Measurements from ENCODE around the gene SEMA6B. TPM values are rescaled to one million over a fixed set of nuclear protein-coding genes. Genes with fewer than 3 reads are reported as not detected.

Gene SEMA6B
- total and polyA plus RNA-seq, 2 of the 4 experiments (the other 2 are of a cell fraction): 0.18 to 0.72 TPM

DNA sequence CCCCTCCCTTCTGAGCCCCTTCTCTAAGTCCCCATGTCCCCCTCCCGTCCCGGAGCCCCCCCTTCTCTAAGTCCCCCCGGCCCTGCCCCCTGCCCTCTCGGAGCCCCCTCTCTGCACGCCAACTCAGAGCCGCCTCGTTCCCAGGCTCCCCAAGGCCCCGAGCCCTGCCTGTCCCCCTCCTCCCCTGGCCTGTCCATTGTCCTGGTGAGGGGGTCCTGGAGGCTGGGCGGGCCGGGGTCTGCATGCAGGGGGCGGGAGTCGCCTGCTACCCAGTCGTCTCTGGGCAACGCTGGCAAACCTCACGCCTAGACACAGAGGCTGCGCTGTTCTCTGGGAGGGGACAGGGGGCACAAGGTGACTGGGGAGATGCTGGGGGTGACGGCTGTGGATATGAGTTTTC lies 39.2 kb upstream of the SEMA6B start:
- H2AFZ ChIP-seq (replicated peaks; ENCODE audit: low read length, poor library complexity): peak overlapping the region; percentile 87
- no TSS peak for BruUV-seq (replicated peaks)
- no peaks in the 10 kb centered on the region for H3K9me3 ChIP-seq (ENCODE audit: control insufficient read depth, insufficient read depth, low read length)
- H3K27ac ChIP-seq (ENCODE audit: insufficient read depth, low read length): no peak overlapping the region
- no peaks in the 10 kb centered on the region for H4K20me1 ChIP-seq (ENCODE audit: insufficient read depth, low read length)
- no peaks in the 10 kb centered on the region for H3K36me3 ChIP-seq (ENCODE audit: control insufficient read depth, insufficient read depth, low read length)
- H3K9ac ChIP-seq (ENCODE audit: low read depth, low read length): no peak overlapping the region
- H4K5ac ChIP-seq (ENCODE audit: low read depth, low read length): no peak overlapping the region
- dilution Hi-C loops (cut with HindIII; ENCODE audit: low sequenced_read_pairs, unreplicated experiment) (no loop called here), intact Hi-C loops (cut with micrococcal nuclease) (no loop called here), in situ Hi-C loops (cut with MboI; ENCODE audit: low sequenced_read_pairs) (no loop called here)
- H3K79me1 ChIP-seq (ENCODE audit: low read depth in 1 of 2, low read length in 2 of 2): no peaks in the 10 kb centered on the region
- no peak for ATAC-seq (ENCODE audit: low read depth)
- H2BK15ac ChIP-seq (ENCODE audit: low read depth, low read length): no peak overlapping the region
- no peak for DNase-seq
- ChIA-PET POLR2A (ENCODE audit: unreplicated experiment) (no interaction called here), CTCF (no interaction called here)
- H3K4ac ChIP-seq (ENCODE audit: low read depth, low read length): no peak overlapping the region
- H4K91ac ChIP-seq (ENCODE audit: insufficient read depth, low read depth, low read length): no peak overlapping the region
- H2BK20ac ChIP-seq (ENCODE audit: low read depth, low read length): no peak overlapping the region
- no CpG with 5 or more reads among the region's 17 CpGs for WGBS, 2 experiments (ENCODE audit: extremely low coverage in 2 of 2, insufficient read length in 1 of 2)
- H3K27me3 ChIP-seq (ENCODE audit: control insufficient read depth, insufficient read depth, low read length): peaks cover 34% of the 10 kb centered on the region
- H3K56ac ChIP-seq (ENCODE audit: extremely low read depth, insufficient read depth, low read length): no peak overlapping the region
- peaks cover 3% of the 10 kb centered on the region; the same call in 1 of the 2 replicates for H3K4me1 ChIP-seq (ENCODE audit: control insufficient read depth, insufficient read depth, low read length)
- no peaks in the 10 kb centered on the region for H3K9me1 ChIP-seq (ENCODE audit: insufficient read depth, low read length)
- no peak overlapping the region for H3K23ac ChIP-seq (ENCODE audit: low read depth, low read length)
- TF ChIP-seq NFE2L2 (IDR thresholded peaks at IDR 0.05; ENCODE audit: low read depth, low read length) (no peak), MXI1 (IDR thresholded peaks at IDR 0.05; ENCODE audit: borderline replicate concordance, low read depth, low read length) (no peak), RCOR1 (IDR thresholded peaks at IDR 0.05; ENCODE audit: insufficient replicate concordance, low read length) (no peak), MAZ (IDR thresholded peaks at IDR 0.05; ENCODE audit: borderline replicate concordance, low read depth, low read length) (no peak), CEBPB (IDR thresholded peaks at IDR 0.05; ENCODE audit: low read depth, low read length) (no peak), MAFK (IDR thresholded peaks at IDR 0.05; ENCODE audit: low read depth, low read length) (no peak), BHLHE40 (IDR thresholded peaks at IDR 0.05; ENCODE audit: low read depth, low read length) (no peak), RAD21 (IDR thresholded peaks at IDR 0.05; ENCODE audit: low read length) (no peak), SMC3 (IDR thresholded peaks at IDR 0.05; ENCODE audit: low read depth, low read length) (no peak)
- TF ChIP-seq, protein P1, sequence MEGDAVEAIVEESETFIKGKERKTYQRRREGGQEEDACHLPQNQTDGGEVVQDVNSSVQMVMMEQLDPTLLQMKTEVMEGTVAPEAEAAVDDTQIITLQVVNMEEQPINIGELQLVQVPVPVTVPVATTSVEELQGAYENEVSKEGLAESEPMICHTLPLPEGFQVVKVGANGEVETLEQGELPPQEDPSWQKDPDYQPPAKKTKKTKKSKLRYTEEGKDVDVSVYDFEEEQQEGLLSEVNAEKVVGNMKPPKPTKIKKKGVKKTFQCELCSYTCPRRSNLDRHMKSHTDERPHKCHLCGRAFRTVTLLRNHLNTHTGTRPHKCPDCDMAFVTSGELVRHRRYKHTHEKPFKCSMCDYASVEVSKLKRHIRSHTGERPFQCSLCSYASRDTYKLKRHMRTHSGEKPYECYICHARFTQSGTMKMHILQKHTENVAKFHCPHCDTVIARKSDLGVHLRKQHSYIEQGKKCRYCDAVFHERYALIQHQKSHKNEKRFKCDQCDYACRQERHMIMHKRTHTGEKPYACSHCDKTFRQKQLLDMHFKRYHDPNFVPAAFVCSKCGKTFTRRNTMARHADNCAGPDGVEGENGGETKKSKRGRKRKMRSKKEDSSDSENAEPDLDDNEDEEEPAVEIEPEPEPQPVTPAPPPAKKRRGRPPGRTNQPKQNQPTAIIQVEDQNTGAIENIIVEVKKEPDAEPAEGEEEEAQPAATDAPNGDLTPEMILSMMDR (conservative IDR thresholded peaks at IDR 0.05; ENCODE audit: low read depth, low read length): no peak
- TF ChIP-seq, protein P2, sequence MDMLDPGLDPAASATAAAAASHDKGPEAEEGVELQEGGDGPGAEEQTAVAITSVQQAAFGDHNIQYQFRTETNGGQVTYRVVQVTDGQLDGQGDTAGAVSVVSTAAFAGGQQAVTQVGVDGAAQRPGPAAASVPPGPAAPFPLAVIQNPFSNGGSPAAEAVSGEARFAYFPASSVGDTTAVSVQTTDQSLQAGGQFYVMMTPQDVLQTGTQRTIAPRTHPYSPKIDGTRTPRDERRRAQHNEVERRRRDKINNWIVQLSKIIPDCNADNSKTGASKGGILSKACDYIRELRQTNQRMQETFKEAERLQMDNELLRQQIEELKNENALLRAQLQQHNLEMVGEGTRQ (IDR thresholded peaks at IDR 0.05; ENCODE audit: low read depth, low read length): no peak
- no peak overlapping the region for H2AK9ac ChIP-seq (replicated peaks; ENCODE audit: low read depth, low read length, poor library complexity)
- H3K18ac ChIP-seq (ENCODE audit: low read depth, low read length): no peak overlapping the region
- H2BK120ac ChIP-seq (ENCODE audit: low read depth, low read length): no peak overlapping the region
- no peak overlapping the region for H4K8ac ChIP-seq (ENCODE audit: low read depth in 2 of 2, low read length in 2 of 2)
- H3K14ac ChIP-seq (replicated peaks; ENCODE audit: low read depth, low read length): no peak overlapping the region
- no peak overlapping the region for H2BK5ac ChIP-seq (ENCODE audit: low read depth, low read length, poor library complexity, severe bottlenecking)
- H3K4me2 ChIP-seq (ENCODE audit: low read depth, low read length): no peak overlapping the region
- H3K4me3 ChIP-seq (ENCODE audit: insufficient read depth, low read depth, low read length): no peak overlapping the region
- H2AK5ac ChIP-seq (ENCODE audit: low read depth, low read length): no peak overlapping the region
